ENCODE measurements around the gene FBXL4.
A peak's percentile ranks its signal among the peaks of the same experiment; 100 is the strongest.

FBXL4 gene

GRCh38 chr6:98970469-98970868, 22.7 kb upstream of the FBXL4 start:
- no peaks in the 10 kb centered on the region for H3K4me1 Mint-ChIP-seq
- H3K4me3 Mint-ChIP-seq, result no peak overlapping the region
- CTCF ChIA-PET, result no interaction called here
- no peak overlapping the region for H3K27ac Mint-ChIP-seq
- DNase-seq, result no peak
- H3K36me3 Mint-ChIP-seq, result no peaks in the 10 kb centered on the region
- H3K27me3 Mint-ChIP-seq, result no peaks in the 10 kb centered on the region
- H3K9me3 Mint-ChIP-seq, result no peaks in the 10 kb centered on the region

- H3K9me3 Mint-ChIP-seq, result no peaks in the 10 kb centered on the region
- no peak overlapping the region for H3K4me3 Mint-ChIP-seq
- CTCF ChIA-PET, result no interaction called here
- H3K27me3 Mint-ChIP-seq, result peaks cover 4% of the 10 kb centered on the region
- no peak overlapping the region for H3K27ac Mint-ChIP-seq
- no peaks in the 10 kb centered on the region for H3K4me1 Mint-ChIP-seq
- no peak for DNase-seq
- H3K36me3 Mint-ChIP-seq, result no peaks in the 10 kb centered on the region
These were observed 19.9 kb upstream of the FBXL4 start for GRCh38 chr6:98967616-98968015.

GRCh38 chr6:98959631-98960030, 11.9 kb upstream of the FBXL4 start:
- H3K27ac Mint-ChIP-seq, result no peak overlapping the region
- H3K4me1 Mint-ChIP-seq, result no peaks in the 10 kb centered on the region
- H3K36me3 Mint-ChIP-seq, result no peaks in the 10 kb centered on the region
- no peak overlapping the region for H3K4me3 Mint-ChIP-seq
- H3K9me3 Mint-ChIP-seq, result no peaks in the 10 kb centered on the region
- no peak for DNase-seq
- H3K27me3 Mint-ChIP-seq, result peaks cover 4% of the 10 kb centered on the region
- CTCF ChIA-PET, result no interaction called here

GRCh38 chr6:98958776-98959175, 11.0 kb upstream of the FBXL4 start:
- H3K4me1 Mint-ChIP-seq, result no peaks in the 10 kb centered on the region
- H3K4me3 Mint-ChIP-seq, result no peak overlapping the region
- H3K27ac Mint-ChIP-seq, result no peak overlapping the region
- no peaks in the 10 kb centered on the region for H3K9me3 Mint-ChIP-seq
- H3K36me3 Mint-ChIP-seq, result no peaks in the 10 kb centered on the region
- CTCF ChIA-PET, result no interaction called here
- no peaks in the 10 kb centered on the region for H3K27me3 Mint-ChIP-seq
- DNase-seq, result no peak

- CTCF ChIA-PET, result no interaction called here
- Mint-ChIP-seq H3K4me1 (no peaks in the 10 kb centered on the region), H3K27ac (no peak overlapping the region), H3K27me3 (peaks cover 6% of the 10 kb centered on the region), H3K4me3 (no peak overlapping the region), H3K36me3 (no peaks in the 10 kb centered on the region), H3K9me3 (no peaks in the 10 kb centered on the region)
- DNase-seq, result no peak
These were observed 9.7 kb upstream of the FBXL4 start for GRCh38 chr6:98957450-98957849.

- DNase-seq, result no peak
- CTCF ChIA-PET, result no interaction called here
- H3K9me3 Mint-ChIP-seq, result no peaks in the 10 kb centered on the region
- H3K4me3 Mint-ChIP-seq, result no peak overlapping the region
- H3K27me3 Mint-ChIP-seq, result peaks cover 27% of the 10 kb centered on the region
- H3K4me1 Mint-ChIP-seq, result peaks cover 16% of the 10 kb centered on the region
- H3K36me3 Mint-ChIP-seq, result no peaks in the 10 kb centered on the region
- no peak overlapping the region for H3K27ac Mint-ChIP-seq
These were observed 1.8 kb upstream of the FBXL4 start for GRCh38 chr6:98949589-98949988.

GRCh38 chr6:98946879-98947410, 801 bp downstream of the FBXL4 start:
- CTCF ChIA-PET, result interaction anchor here (1.0 kb wide), 1 partner anchor 103 kb away, joined by 3 read pairs; no protein-coding TSS in a partner anchor
- peaks cover 10% of the 10 kb centered on the region for H3K9me3 Mint-ChIP-seq
- peak; percentile 59 for DNase-seq
- H3K4me3 Mint-ChIP-seq, result peak overlapping the region; percentile 95
- H3K27ac Mint-ChIP-seq, result peak overlapping the region; percentile 94
- peaks cover 21% of the 10 kb centered on the region for H3K27me3 Mint-ChIP-seq
- H3K36me3 Mint-ChIP-seq, result peaks cover 13% of the 10 kb centered on the region
- peaks cover 21% of the 10 kb centered on the region for H3K4me1 Mint-ChIP-seq

- Mint-ChIP-seq H3K27ac (peak overlapping the region; percentile 94), H3K27me3 (peaks cover 15% of the 10 kb centered on the region), H3K4me3 (peak overlapping the region; percentile 95), H3K4me1 (peaks cover 21% of the 10 kb centered on the region), H3K36me3 (peaks cover 15% of the 10 kb centered on the region), H3K9me3 (peaks cover 12% of the 10 kb centered on the region)
- CTCF ChIA-PET, result interaction anchor here (1.0 kb wide), 1 partner anchor 102 kb away, joined by 3 read pairs; no protein-coding TSS in a partner anchor
- no peak for DNase-seq
These were observed 1.4 kb downstream of the FBXL4 start for GRCh38 chr6:98946266-98946878.

- Mint-ChIP-seq H3K36me3 (peaks cover 21% of the 10 kb centered on the region), H3K27me3 (peaks cover 10% of the 10 kb centered on the region), H3K27ac (no peak overlapping the region), H3K4me3 (peak overlapping the region; percentile 27), H3K4me1 (peaks cover 21% of the 10 kb centered on the region), H3K9me3 (peaks cover 14% of the 10 kb centered on the region)
- CTCF ChIA-PET, result no interaction called here
- DNase-seq, result no peak
These were observed 2.2 kb downstream of the FBXL4 start for GRCh38 chr6:98945311-98946115.

- H3K4me3 Mint-ChIP-seq, result no peak overlapping the region
- peaks cover 26% of the 10 kb centered on the region for H3K36me3 Mint-ChIP-seq
- H3K9me3 Mint-ChIP-seq, result peaks cover 19% of the 10 kb centered on the region
- DNase-seq, result no peak
- H3K4me1 Mint-ChIP-seq, result peaks cover 21% of the 10 kb centered on the region
- CTCF ChIA-PET, result no interaction called here
- H3K27me3 Mint-ChIP-seq, result peaks cover under 1% of the 10 kb centered on the region
- H3K27ac Mint-ChIP-seq, result no peak overlapping the region
These were observed 3.1 kb downstream of the FBXL4 start for GRCh38 chr6:98944598-98945081.

- Mint-ChIP-seq H3K9me3 (peaks cover 24% of the 10 kb centered on the region), H3K36me3 (peaks cover 31% of the 10 kb centered on the region), H3K4me3 (no peak overlapping the region), H3K27me3 (no peaks in the 10 kb centered on the region), H3K27ac (no peak overlapping the region), H3K4me1 (peaks cover 21% of the 10 kb centered on the region)
- CTCF ChIA-PET, result no interaction called here
- DNase-seq, result no peak
These were observed 3.6 kb downstream of the FBXL4 start for GRCh38 chr6:98944168-98944567.

GRCh38 chr6:98942263-98942803, 5.4 kb downstream of the FBXL4 start:
- Mint-ChIP-seq H3K4me1 (peaks cover 31% of the 10 kb centered on the region), H3K27ac (no peak overlapping the region), H3K36me3 (peaks cover 33% of the 10 kb centered on the region), H3K27me3 (no peaks in the 10 kb centered on the region), H3K4me3 (no peak overlapping the region), H3K9me3 (peaks cover 28% of the 10 kb centered on the region)
- CTCF ChIA-PET, result no interaction called here
- DNase-seq, result no peak

GRCh38 chr6:98941319-98941718, 6.4 kb downstream of the FBXL4 start:
- Mint-ChIP-seq H3K9me3 (peaks cover 28% of the 10 kb centered on the region), H3K4me3 (no peak overlapping the region), H3K27me3 (no peaks in the 10 kb centered on the region), H3K27ac (no peak overlapping the region), H3K4me1 (peaks cover 27% of the 10 kb centered on the region), H3K36me3 (peaks cover 33% of the 10 kb centered on the region)
- DNase-seq, result no peak
- CTCF ChIA-PET, result no interaction called here

GRCh38 chr6:98937351-98937750, 10.4 kb downstream of the FBXL4 start:
- H3K36me3 Mint-ChIP-seq, result peaks cover 38% of the 10 kb centered on the region
- CTCF ChIA-PET, result no interaction called here
- peaks cover 23% of the 10 kb centered on the region for H3K9me3 Mint-ChIP-seq
- peaks cover 12% of the 10 kb centered on the region for H3K4me1 Mint-ChIP-seq
- H3K4me3 Mint-ChIP-seq, result no peak overlapping the region
- no peak for DNase-seq
- no peaks in the 10 kb centered on the region for H3K27me3 Mint-ChIP-seq
- no peak overlapping the region for H3K27ac Mint-ChIP-seq

Data from activated naive CD4-positive, alpha-beta T cell treated with anti-CD3 and anti-CD28 coated beads, Interleukin-2, amount 10 ng/mL, durations not matched to agents 7 days and 5 days (primary cell).